AG09309 (cell line): ENCODE results near the gene TRIM51G.
"Not testable (repeated sequence)": the region's sequence is repeated elsewhere in the genome, so short reads cannot be mapped to it uniquely, and the experiment has no call there.

Experiments used
- DNase-seq: peaks from one replicate; pipeline ENCODE4 v3.0.0-alpha.2; 2010; ENCODE audit warnings: low read depth
- H3K4me3 ChIP-seq: 2 replicates; pipeline ENCODE4 v1.5.1; 2011; ENCODE audit warnings: mild to moderate bottlenecking, low read depth, low read length, moderate library complexity; ENCODE audit not compliant: control insufficient read depth

Gene TRIM51G, protein sequence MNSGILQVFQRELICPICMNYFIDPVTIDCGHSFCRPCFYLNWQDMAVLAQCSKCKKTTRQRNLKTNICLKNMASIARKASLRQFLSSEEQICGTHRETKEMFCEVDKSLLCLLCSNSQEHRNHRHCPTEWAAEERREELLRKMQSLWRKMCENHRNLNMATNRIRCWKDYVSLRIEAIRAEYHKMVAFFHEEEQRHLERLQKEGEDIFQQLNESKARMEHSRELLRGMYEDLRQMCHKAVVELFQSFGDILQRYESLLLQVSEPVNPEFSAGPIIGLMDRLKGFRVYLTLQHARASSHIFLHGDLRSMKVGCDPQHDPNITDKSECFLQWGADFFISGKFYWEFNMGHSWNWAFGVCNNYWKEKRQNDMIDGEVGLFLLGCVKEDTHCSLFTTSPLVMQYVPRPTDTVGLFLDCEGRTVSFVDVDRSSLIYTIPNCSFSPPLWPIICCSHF

DNA sequence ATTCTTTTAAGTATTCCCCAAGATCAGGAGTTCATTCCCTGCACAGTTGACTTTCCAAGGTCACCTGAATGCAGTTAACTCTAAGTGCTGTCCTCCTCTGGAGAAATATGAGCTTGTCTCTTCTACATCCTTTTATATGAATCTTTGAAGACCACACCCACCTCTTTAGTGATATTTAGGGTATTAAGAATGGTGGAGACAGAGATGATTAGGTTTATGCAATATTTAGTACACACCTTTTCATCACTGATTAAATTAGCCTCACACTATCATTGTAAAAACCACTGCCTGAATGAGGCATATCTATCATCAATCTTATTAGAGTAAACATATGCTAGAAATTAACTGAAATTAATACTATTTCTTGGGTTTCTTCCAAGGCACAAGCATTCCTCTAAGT, at the start of gene TRIM51G:
Gene TRIM51G (minus strand): TSS at position 101 of the 400 bp plus-strand sequence. CDS start 2,190 bp downstream, outside the sequence.
- DNase-seq, H3K4me3 ChIP-seq: not testable (repeated sequence)

DNA sequence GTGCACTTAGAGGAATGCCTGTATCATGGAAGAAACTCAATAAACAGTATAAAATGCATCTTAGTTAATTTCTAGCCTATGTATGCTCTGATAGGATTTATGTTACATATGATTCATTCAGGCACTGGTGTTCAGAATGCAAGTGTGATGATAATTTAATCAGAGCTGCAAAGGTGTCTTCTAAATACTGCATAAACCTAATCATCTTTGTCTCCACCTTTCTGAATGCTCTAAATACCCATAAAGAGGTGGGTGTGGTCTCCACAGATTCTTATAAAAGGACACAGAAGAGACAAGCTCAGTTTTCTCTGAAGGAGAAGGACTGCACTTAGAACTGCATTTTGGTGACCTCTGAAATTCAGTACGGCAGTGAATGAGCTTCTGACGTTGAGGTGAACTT, 44.8 kb upstream of the TRIM51G start, which contains the start of gene TRIM49B:
Gene TRIM49B (plus strand): TSS at position 301 of the 400 bp plus-strand sequence. CDS start 2,777 bp downstream, outside the sequence.
- H3K4me3 ChIP-seq, DNase-seq: not testable (repeated sequence)

DNA sequence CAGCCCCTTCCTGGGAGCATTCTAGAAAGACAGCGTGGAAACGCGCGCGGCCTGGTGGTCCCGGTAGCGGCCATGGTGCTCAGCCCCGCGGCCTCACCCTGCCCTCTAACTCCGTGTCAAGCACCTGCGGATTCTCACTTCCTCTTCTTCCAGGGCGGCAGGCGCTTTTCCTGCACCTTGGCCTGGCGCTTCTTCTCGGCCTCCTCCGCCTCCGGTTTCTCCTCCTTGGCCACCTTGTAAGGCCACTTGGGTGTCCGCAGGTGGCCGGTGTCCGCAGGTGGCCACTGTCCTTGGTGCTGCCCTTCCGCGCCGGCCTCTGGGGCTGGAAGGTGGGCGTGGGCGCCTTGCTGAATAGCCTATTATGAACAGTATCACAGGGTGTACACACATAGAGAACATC, 15.1 kb downstream of the TRIM51G start:
- not testable (repeated sequence) for DNase-seq, H3K4me3 ChIP-seq

DNA sequence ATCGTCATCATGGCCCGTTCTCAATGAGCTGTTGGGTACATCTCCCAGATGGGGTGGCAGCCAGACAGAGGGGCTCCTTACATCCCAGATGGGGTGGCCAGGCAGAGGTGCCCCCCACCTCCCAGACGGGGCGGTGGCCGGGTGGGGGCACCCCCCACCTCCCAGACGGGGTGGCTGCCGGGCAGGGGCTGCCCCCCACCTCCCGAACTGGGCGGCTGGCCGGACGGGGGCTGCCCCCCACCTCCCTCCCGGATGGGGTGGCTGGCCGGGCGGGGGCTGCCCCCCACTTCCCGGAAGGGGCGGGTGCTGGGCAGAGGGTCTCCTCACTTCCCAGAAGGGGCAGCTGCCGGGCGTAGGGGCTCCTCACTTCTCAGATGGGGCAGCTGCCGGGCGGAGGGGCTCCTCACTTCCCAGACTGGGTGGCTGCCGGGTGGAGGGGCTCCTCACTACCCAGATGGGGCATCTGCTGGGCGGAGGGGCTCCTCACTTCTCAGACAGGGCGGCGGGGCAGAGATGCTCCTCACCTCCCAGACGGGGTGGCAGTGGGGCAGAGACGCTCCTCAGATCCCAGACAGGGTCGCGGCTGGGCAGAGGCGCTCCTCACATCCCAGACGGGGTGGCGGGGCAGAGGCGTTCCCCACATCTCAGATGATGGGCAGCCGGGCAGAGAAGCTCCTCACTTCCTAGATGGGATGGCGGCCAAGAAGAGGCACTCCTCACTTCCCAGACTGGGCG, 28.2 kb downstream of the TRIM51G start:
- not testable (repeated sequence) for DNase-seq, H3K4me3 ChIP-seq

DNA sequence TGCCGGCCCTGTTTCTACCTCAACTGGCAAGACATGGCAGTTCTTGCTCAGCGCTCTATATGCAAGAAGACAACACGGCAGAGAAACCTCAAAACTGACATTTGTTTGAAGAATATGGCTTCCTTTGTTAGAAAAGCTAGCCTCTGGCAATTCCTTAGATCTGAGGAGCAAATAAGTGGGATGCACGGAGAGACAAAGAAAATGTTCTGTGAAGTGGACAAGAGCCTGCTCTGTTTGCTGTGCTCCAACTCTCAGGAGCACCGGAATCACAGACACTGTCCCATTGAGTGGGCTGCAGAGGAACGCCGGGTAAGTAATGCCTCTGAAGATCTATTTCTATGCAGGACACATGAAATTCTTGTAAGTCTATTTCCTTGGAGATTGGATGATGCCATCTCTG, 37.9 kb downstream of the TRIM51G start:
- not testable (repeated sequence) for H3K4me3 ChIP-seq, DNase-seq
